Iris pigment epithelial cell (primary cell): ENCODE measurements around the gene GPR146.

ENCODE experiments used
- DNase-seq: peaks from one replicate; pipeline ENCODE4 v3.0.0-alpha.2; 2011; ENCODE audit warnings: low read depth

Gene GPR146

DNA sequence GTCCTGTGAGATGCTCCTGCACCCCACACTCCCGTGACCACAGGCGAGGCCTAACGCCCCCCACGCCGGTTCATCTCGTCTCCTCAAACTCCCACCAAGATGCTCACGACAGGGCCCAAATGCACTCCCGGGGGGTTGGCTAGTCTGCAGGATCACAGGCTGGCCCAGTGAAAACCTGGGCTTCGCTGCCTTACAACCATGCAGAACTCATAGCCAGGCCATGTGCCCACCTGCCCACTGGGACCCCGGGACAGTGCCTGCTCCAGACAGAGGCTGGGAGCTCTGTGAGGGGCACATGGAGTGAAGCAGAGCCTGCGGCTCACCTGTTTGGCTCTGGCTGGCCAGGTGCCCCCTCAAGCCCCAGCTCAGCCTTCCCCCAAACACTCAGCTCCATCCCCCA is 34.2 kb downstream of the GPR146 start:
- no peak for DNase-seq

DNA sequence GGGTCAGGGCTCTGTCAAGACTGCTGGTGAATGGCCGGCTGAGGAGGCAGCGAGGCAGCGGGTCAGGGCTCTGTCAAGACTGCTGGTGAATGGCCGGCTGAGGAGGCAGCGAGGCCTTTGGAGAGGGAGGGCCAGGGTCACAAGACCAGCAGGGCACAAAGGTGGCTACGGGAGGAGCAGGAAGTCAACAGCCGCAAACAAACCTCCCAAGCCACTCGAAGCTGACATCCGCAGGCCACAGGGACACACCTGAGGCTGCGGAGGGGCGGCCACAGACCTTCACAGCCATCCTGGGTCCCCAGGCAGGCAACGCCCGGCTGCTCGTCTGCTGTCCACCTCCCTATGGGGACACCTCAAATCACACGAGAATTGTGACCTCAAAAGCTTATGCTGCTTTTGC is 34.6 kb downstream of the GPR146 start:
- DNase-seq = no peak

GRCh38 chr7:1079546-1079945 is 35.2 kb downstream of the GPR146 start:
- DNase-seq = no peak

DNA sequence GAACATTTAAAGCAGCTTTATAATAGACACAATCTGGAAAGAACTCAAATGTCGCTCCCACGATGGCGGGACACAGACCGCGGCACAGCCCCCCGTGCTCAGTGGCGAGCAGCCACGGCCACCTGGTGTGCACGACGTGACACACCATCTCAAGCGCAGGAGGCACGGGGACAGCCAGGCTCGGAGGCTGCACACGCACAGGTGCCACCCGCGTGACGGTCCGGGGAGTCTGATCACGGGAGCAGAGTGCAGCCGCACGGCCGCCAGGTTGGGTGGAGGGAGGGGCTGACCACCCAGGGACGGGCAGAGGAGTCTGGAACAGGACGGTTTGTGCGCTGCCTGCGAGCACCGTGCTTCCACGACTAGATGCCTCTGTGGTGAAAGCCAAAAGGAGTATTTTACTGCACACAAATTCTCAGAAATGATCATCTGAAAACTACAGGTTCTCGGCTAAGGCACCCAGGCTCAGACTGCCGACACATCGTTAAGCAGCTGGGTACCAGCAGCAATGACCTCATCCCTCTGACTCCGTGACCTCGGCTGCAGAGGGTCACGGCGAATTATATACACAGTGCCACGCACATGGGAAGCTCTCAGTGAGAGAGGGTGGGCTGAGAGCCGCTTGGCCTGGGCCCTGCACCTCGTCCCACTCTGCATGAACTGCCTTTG is 36.0 kb downstream of the GPR146 start:
- no peak for DNase-seq

DNA sequence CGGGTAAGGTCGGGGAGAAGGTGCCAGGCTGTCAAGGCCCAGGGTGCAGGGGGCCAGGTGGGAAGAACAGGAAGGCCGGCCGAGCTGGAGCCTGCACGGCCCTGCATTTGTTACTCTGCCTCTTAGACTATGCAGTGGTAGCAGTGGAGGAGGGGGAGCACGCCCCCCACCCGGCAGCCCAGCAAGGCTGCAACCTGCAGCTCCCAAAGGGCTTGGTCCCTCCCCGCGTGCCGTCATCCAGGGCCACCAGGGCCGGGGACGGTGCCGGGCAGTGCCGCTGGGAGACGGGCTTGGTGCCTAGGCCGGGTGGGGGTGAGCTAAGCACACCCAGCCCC is 36.5 kb downstream of the GPR146 start:
- no peak for DNase-seq

DNA sequence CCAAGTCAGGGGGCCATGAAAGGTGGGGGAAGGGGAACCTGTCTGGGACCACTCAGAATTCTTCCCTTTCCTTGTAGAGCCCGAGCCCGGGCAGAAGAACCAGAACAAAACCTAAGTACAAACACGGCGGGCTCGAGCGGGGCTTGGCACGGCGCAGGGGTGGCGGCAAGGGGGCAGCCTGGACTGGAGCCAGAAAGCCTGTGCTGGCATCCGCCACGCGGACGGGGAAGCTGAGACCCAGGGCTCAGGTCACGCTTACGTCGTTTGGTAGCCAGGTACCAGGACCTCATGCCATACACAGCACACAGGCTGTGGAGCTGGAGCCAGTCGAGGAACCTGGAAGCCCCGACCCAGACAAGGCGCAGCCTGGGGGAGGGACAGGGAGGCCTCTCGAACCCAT is 37.0 kb downstream of the GPR146 start:
- no peak for DNase-seq

- DNase-seq = no peak
Measured at GRCh38 chr7:1081931-1082401, 37.6 kb downstream of the GPR146 start.

GRCh38 chr7:1083729-1084657 is 39.6 kb downstream of the GPR146 start:
- no peak for DNase-seq

DNA sequence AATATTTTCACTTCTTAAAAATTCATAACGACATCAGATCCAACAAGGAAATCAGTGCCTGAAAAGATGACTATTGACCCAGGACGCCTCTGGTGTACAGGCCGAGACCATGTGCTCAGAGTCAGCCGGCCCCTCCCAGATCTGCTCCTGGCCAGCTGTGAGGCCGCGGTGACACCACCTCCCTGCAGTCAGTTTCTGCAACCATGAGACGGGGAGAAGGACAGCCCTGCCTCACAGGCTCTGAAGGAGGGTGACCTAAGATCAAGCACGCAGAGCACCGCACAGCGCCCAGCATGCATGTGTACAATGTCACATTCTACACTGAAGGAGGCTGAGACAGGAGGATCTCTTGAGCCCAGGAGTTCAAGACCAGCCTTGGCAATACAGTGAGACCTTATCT is 40.9 kb downstream of the GPR146 start:
- no peak for DNase-seq

DNA sequence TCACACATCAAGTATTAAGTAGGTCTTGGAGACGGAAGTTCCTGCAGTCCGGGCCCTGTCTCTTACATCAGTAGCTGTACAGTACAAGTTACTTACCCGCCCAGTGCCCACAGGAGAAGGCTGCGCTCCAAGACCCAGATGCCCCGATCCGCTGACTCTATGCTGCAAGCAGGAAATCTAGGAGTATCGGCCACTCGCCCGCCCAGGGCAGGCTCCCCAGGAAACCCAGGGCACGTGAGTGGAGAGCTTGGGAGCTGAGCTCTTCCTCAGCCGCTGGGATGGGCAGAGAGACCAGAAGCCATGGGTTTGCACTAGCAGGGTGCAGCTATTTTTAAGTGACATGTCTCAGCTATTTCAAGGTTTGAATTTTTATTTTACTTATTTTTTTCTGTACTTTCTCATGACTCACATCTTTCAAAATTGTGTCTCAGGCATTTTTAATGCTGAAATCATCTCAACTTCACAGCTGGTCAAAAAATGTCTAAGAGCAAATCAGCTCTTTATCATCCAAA is 41.6 kb downstream of the GPR146 start:
- no peak for DNase-seq

GRCh38 chr7:1086588-1087464 is 42.5 kb downstream of the GPR146 start:
- DNase-seq = peak; percentile 59

DNA sequence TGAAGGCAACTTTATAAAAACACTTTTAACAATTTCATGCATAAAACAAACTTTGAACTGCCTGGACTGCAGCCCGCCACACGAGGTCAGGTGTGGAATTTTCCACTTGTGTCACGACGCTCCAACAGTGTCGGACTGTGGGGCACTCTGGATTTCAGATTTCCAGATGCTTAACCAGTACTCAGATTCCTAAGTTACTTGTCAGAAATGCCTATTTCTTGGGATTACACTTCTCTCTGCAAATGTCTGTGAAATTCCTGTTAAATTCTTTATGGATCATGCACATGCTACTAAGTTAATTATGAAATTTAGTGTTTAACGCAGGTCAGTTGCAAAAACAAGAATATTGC is 43.1 kb downstream of the GPR146 start:
- no peak for DNase-seq

- no peak for DNase-seq
Measured at GRCh38 chr7:1087952-1088920, 43.9 kb downstream of the GPR146 start, which contains the start of gene GPER1. Gene GPER1 (plus strand): TSS chr7:1088113. CDS start chr7:1091729, 3,616 bp downstream.

DNA sequence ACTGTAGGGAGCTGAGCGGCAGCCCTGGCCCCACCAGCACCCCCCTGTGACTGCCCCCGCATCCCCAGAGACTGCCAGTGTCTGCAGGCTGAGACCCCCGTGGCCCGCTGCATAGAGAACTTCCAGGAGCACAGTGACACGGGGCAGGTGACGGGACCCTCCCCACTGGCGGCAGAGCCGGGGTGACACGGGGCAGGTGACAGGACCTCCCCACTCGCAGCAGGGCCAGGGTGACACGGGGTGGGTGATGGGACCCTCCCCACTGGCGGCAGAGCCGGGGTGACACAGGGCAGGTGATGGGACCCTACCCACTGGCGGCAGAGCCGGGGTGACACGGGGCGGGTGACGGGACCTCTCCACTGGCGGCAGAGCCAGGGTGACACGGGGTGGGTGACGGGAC is 45.9 kb downstream of the GPR146 start:
- DNase-seq = no peak

GRCh38 chr7:1090686-1091643 is 46.6 kb downstream of the GPR146 start:
- peak; percentile 45 for DNase-seq

GRCh38 chr7:1091644-1092027 is 47.3 kb downstream of the GPR146 start:
- DNase-seq = no peak

DNA sequence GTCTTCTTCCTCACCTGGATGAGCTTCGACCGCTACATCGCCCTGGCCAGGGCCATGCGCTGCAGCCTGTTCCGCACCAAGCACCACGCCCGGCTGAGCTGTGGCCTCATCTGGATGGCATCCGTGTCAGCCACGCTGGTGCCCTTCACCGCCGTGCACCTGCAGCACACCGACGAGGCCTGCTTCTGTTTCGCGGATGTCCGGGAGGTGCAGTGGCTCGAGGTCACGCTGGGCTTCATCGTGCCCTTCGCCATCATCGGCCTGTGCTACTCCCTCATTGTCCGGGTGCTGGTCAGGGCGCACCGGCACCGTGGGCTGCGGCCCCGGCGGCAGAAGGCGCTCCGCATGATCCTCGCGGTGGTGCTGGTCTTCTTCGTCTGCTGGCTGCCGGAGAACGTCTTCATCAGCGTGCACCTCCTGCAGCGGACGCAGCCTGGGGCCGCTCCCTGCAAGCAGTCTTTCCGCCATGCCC is 47.9 kb downstream of the GPR146 start:
- DNase-seq = no peak

- no peak for DNase-seq
Measured at GRCh38 chr7:1092806-1093501, 48.6 kb downstream of the GPR146 start.

DNA sequence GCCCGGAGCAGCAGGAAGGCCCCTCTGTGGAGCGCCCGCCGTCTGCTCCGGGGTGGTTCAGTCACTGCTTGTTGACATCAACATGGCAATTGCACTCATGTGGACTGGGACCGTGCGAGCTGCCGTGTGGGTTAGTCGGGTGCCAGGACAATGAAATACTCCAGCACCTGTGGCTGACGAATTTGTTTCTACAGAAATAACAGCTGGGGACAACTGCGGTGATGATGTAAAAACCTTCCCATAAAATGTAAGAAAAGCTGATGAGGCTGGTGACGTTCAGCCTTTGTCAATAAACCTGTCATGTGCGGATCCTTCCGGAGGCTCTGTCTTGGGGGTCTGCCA is 49.1 kb downstream of the GPR146 start:
- DNase-seq = no peak
